Lower leg skin (tissue), 3 donors: ENCODE data around the gene AMIGO3.

Experiments used
- CTCF ChIP-seq, 3 donors: fragments of 450-650 bp; IDR thresholded peaks; one replicate each; pipeline ENCODE4 v1.5.1; 2016; ENCODE audit warnings: antibody characterized with exemption in 3 of 3, mild to moderate bottlenecking in 3 of 3, moderate library complexity in 2 of 3
- POLR2A ChIP-seq, 2 donors: fragments of 450-650 bp; IDR thresholded peaks; one replicate each; pipeline ENCODE4 v1.6.1; 2016 to 2017; ENCODE audit warnings: antibody characterized with exemption in 2 of 2, mild to moderate bottlenecking in 1 of 2, moderate library complexity in 1 of 2

- no peak for TF ChIP-seq CTCF (IDR thresholded peaks at IDR 0.05)
- TF ChIP-seq POLR2A (IDR thresholded peaks at IDR 0.05) = no peak
Measured at GRCh38 chr3:49759226-49759625, 39.7 kb upstream of the AMIGO3 start.
